ENCODE measurements around the gene RPTOR.

Gene RPTOR

GRCh38 chr17:80860703-80861417, 316.2 kb downstream of the RPTOR start:
- no peak for TF ChIP-seq CTCF (IDR thresholded peaks at IDR 0.05; ENCODE audit: low read depth, low read length)

GRCh38 chr17:80861418-80861815, 316.8 kb downstream of the RPTOR start:
- H3K4me3 ChIP-seq (ENCODE audit: low read depth, low read length): no peak overlapping the region

More at GRCh38 chr17:80860703-80861417, 316.2 kb downstream of the RPTOR start:
- no peak overlapping the region for H3K4me3 ChIP-seq (ENCODE audit: low read depth, low read length)

GRCh38 chr17:80861892-80862291, 317.3 kb downstream of the RPTOR start:
- no peak overlapping the region for H3K4me3 ChIP-seq (ENCODE audit: low read depth, low read length)
- peak; percentile 27; the same call in 1 of the 2 replicates for TF ChIP-seq CTCF (IDR thresholded peaks at IDR 0.05; ENCODE audit: low read depth, low read length)

More at GRCh38 chr17:80861418-80861815, 316.8 kb downstream of the RPTOR start:
- TF ChIP-seq CTCF (IDR thresholded peaks at IDR 0.05; ENCODE audit: low read depth, low read length): no peak

- no peak for TF ChIP-seq CTCF (IDR thresholded peaks at IDR 0.05; ENCODE audit: low read depth, low read length)
- H3K4me3 ChIP-seq (ENCODE audit: low read depth, low read length): no peak overlapping the region
Observed at GRCh38 chr17:80862481-80862961, 317.9 kb downstream of the RPTOR start.

- no peak for TF ChIP-seq CTCF (IDR thresholded peaks at IDR 0.05; ENCODE audit: low read depth, low read length)
- no peak overlapping the region for H3K4me3 ChIP-seq (ENCODE audit: low read depth, low read length)
Observed at GRCh38 chr17:80862978-80863377, 318.3 kb downstream of the RPTOR start.

GRCh38 chr17:80863626-80864025, 319.0 kb downstream of the RPTOR start:
- H3K4me3 ChIP-seq (ENCODE audit: low read depth, low read length): no peak overlapping the region
- no peak for TF ChIP-seq CTCF (IDR thresholded peaks at IDR 0.05; ENCODE audit: low read depth, low read length)

GRCh38 chr17:80864751-80865150, 320.1 kb downstream of the RPTOR start:
- H3K4me3 ChIP-seq (ENCODE audit: low read depth, low read length): no peak overlapping the region
- TF ChIP-seq CTCF (IDR thresholded peaks at IDR 0.05; ENCODE audit: low read depth, low read length): no peak
